RKO (cell line): ENCODE results near the gene EXOSC10.
A peak's percentile ranks its signal among the peaks of the same experiment; 100 is the strongest.
"Not testable (repeated sequence)": the region's sequence is repeated elsewhere in the genome, so short reads cannot be mapped to it uniquely, and the experiment has no call there.

ENCODE experiments used
- DNase-seq: peaks from one replicate; pipeline ENCODE4 v3.0.0-alpha.2; 2016; ENCODE audit warnings: low spot score

The EXOSC10 gene

DNA sequence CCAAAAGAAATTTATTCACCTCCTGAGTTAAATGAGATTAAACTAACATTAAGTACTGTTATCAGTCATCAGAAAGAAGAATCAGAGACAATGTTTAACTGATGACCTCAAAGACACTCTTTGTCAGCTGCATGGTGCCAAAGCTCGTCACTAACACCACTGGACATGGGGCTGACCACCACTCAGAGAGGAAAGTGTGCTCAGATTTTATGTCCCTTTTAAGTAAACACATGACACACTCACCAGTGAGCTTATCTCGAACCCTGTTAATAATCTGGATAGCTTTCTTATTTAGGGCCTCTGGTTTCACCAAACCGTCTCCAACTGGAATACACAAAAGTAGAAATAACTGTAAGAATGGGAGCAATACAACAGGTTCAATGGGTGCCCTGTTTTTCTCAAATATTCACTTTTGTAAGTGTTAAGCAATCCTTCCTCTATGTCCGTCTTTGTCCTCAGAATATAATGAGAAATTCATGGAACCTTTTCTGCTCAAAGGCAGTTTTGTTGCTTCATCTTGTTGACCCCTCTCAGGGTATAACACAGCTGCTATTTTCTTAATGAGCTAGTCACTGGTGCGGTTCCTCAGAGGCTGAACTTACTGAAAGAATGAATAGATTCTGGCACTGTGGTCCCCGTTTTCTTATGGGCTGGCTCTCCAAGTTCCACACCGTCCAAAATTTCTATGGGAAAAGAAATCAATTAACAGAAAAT is 9.5 kb upstream of the EXOSC10 start:
- DNase-seq: no peak

DNA sequence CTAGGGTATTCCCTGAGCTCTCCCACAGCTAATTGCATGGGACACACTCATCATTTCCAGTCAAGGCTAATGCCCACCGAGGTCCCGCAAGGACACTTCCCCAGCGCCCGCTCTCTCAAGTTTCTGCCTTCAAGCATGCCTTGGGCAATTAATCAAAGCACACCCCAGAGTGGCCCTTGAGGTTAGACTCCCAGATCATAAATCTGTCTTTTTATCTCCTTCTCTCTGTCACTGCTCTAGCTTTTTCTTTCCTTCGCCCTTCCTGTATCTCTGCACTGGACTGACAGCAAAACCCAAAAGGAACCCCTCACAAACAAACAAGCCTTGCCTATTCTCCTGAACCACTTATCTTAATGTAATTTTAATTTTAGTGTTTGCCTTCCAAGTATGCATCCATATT is 7.9 kb upstream of the EXOSC10 start:
- no peak for DNase-seq

- DNase-seq: no peak
These were observed 5.9 kb upstream of the EXOSC10 start for GRCh38 chr1:11105586-11105985.

GRCh38 chr1:11101347-11101746 is 1.7 kb upstream of the EXOSC10 start:
- no peak for DNase-seq

DNA sequence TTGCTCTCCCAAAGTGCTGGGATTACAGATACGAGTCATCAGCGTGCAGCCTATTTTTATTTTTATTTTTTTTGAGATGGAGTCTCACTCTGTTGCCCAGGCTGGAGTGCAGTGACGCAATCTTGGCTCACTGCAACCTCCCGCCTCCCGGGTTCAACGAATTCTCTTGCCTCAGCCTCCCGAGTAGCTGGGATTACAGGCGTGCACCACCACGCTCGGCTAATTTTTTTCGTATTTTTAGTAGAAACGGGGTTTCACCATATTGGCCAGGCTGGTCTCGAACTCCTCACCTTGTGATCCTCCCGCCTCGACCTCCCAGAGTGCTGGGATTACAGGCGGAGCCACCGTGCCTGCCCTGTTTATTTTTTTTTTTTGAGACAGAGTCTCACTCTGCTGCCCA is 1.1 kb upstream of the EXOSC10 start:
- DNase-seq: not testable (repeated sequence)

DNA sequence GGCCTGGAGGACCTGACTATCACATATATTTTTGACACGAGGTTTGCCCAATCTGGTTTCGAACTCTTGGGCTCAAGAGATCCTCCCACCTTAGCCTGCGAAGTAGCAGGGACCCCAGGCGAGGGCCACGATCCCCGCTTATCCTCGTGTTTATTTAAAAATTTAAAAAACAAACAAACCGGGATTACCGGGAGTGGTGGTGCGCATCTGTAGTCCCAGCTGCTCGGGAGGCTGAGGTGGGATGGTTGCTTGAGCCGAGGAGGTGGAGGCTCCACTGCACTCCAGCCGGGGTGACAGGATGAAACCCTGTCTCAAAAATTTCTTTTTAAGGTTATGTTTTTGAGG is 452 bp upstream of the EXOSC10 start:
- no peak for DNase-seq

- DNase-seq: no peak
These were observed 749 bp downstream of the EXOSC10 start for GRCh38 chr1:11098931-11099309.

- DNase-seq: not testable (repeated sequence)
These were observed 15.9 kb downstream of the EXOSC10 start for GRCh38 chr1:11083784-11084183.

- no peak for DNase-seq
These were observed 18.7 kb downstream of the EXOSC10 start for GRCh38 chr1:11080931-11081330.

DNA sequence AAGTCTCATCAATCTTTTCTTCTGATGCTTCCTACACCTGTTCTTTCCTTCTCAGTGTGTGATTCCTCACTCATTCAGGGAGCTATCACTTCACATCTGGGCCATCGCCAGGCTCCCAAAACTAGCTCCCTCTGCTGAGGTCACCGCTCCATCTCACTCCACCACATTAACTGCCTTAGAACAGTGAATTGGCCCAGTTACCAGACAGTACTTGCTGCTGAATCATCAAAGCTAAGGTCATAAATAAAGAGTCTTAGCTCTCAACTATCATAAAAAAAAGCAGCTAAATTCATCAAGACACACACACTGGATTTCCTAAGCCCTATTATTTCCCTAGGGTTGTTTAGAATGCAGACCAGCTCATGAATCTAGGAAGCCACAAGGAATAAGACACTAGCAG is 21.0 kb downstream of the EXOSC10 start:
- no peak for DNase-seq

DNA sequence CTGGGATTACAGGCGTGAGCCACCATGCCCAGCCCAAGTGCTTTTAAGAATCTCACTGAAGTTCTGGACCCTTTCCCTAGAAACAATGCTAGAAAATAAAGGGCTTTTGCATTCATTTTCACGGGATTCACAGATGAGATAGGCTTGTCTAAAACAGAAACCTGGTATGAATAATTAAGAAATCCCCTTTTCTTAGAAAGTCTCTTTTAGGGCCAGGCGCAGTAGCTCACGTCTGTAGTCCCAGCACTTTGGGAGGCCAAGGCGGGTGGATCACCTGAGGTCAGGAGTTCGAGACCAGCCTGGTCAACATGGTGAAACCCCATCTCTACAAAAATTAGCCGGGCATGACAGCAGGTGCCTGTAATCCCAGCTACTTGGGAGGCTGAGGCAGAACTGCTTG is 26.3 kb downstream of the EXOSC10 start:
- not testable (repeated sequence) for DNase-seq

GRCh38 chr1:11072216-11072917 is 27.3 kb downstream of the EXOSC10 start:
- no peak for DNase-seq

DNA sequence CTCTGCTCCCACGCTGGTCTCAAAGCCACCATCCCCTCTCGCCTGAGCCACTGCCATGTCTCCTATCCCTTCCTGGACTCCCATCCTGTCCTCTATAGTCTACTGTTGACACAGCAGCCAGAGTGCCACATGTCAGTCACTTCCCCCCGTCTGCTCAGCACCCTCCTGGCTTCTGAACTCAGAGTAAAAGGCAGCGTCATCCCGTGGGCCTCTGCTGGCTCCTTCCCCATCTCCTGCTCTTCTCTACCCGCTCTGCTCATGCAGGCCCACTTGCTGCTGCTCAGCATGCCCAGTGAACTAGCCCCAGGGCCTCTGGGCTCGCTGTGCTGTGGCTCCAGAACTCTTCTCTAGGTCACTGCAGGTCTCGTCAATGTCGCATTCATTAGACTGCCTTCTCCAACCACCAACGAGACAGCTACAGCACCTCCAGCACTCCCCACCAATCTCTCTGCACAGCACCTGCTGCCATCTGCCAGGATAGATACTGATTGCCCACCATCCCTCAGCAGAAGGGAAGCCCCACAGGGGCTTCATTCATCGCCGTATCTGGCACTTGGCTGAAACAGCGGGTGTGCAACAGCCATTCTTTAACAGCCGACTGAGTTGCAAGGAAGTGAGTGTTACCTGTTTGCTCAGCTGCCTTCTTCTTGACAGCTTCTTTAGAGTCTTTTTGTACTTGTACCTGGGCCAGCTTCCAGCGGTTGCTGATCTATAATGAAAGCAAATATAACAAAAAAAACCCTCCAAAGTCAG is 28.0 kb downstream of the EXOSC10 start:
- no peak for DNase-seq

DNA sequence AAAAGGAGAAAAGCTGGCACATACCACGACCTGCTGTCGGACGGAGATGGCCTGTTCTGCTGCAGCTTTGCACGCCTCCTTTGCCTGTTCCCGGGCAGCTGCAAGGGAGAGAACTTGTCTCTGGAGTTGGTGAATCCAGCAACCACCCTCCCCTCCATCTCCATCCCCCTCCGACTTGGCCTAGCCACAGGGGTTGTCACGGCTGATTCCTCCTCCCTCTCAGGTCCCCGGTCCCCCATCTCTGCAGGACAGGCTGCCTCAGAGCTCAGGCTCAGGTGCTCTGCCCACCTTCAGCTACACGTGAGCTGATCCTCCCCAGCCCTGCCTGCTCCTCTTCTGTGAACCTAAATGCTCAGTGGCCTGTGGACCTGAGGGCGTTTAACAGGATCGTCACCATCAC is 28.8 kb downstream of the EXOSC10 start:
- no peak for DNase-seq

DNA sequence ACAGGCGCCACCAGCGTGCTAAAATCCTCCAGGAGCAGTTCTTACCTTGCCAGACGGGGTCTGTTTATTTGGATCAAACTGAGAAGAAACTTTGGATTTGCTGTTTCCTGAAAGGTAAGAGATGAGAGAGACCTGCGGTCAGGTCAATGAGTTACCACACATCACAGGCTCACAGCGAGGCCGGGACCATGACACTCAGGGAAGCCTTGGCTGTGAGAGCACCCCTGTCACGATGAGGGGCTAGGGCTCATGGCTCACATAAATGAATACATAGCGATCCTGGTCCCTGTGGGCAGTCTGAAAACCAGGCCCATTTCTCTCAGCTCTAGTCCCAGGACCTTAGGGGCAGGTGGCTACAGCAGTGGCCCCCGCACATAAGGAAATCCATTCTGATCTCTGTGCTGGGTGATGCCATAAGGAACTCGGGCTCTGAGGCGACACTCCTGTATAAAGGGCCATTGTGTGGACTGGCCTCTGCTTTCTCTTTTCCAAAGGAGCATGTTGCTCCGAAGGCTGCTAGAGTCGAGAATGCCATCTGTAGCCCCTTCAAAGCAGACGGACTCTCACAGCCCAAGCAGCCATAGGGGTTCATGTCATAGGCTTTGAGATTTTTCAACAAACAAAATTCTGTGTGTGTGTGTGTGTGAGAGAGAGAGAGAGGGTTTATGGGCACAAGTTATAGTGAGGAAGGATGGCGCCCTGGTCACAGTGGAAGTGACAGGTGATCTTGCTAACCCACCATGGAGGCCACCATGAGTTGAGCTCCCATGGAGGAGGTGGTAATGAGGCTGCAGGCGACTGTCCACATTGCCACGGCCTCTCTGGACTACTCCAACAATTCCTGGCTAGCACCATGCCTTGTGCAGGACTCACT is 30.8 kb downstream of the EXOSC10 start:
- no peak for DNase-seq

- no peak for DNase-seq
These were observed 31.7 kb downstream of the EXOSC10 start for GRCh38 chr1:11067716-11068599.

GRCh38 chr1:11065796-11066195 is 33.9 kb downstream of the EXOSC10 start:
- no peak for DNase-seq

DNA sequence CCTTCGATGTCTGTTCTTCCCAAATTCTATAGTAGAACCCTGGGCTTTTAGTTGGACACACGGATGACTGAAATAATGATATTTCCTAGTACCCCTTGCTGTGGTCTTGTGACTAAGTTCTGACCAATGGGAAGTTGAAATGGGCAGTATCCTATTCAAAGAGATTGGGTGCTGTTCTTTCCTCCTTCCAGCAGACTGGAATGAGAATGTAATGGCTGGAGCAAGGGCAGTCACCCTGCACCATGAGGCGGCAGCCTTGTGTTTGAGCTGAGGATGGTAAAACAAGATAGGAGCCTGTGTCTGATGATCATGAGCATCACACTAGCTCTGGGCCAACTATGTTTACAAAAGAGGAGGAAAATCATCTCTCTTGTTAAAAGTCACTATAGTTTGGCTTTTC is 34.7 kb downstream of the EXOSC10 start:
- no peak for DNase-seq

DNA sequence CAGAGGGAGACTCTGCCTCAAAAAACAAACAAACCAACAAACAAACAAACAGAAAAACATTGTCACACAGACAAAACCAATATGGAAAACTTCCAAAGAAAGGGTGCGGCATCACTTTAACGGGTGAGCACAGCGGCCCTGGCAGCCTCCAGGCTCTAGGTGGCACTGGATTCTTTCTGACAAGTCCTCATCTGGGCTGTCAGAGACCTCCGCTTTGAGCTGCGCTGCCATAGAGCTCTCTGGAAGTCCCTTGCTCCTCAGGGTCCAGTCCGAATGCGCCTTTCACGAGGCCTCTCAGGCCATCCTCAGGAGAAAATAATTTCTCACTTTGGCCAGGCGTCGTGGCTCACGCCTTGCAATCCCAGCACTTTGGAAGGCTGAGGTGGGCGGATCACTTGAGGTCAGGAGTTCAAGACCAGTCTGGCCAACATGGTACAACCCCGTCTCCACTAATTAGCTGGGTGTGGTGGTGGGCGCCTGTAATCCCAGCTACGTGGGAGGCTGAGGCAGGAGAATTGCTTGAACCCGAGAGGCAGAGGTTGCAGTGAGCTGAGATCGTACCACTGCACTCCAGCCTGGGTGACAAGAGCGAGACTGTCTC is 35.6 kb downstream of the EXOSC10 start:
- DNase-seq: peak; percentile 62

GRCh38 chr1:11062965-11063401 is 36.7 kb downstream of the EXOSC10 start:
- DNase-seq: peak; percentile 53
